NT2/D1 (cell line): Measurements from ENCODE around the gene TRABD2A.
"Not testable (repeated sequence)": the region's sequence is repeated elsewhere in the genome, so short reads cannot be mapped to it uniquely, and the experiment has no call there.

Experiments used
- DNase-seq: peaks from one replicate; pipeline ENCODE4 v3.0.0-alpha.2; 2011; ENCODE audit warnings: low read depth, low spot score
- H3K27me3 ChIP-seq: 2 replicates; pipeline ENCODE4 v1.6.0; 2011; ENCODE audit warnings: mild to moderate bottlenecking; ENCODE audit not compliant: insufficient read length, insufficient read depth
- H3K36me3 ChIP-seq: 2 replicates; pipeline ENCODE4 v1.6.1; 2011; ENCODE audit warnings: mild to moderate bottlenecking, low read length, mixed read lengths; ENCODE audit not compliant: insufficient read depth, insufficient read length
- H3K4me1 ChIP-seq: 2 replicates; pipeline ENCODE4 v1.5.1; 2011; ENCODE audit not compliant: insufficient read depth, insufficient read length
- H3K4me3 ChIP-seq: 2 replicates; pipeline ENCODE4 v1.5.1; 2011; ENCODE audit warnings: low read depth; ENCODE audit not compliant: insufficient read length
- H3K9ac ChIP-seq: 2 replicates; pipeline ENCODE4 v1.6.0; 2011; ENCODE audit warnings: low read depth; ENCODE audit not compliant: insufficient read length
- H3K9me3 ChIP-seq: 2 replicates; pipeline ENCODE4 v1.5.1; 2011; ENCODE audit warnings: mild to moderate bottlenecking, low read length; ENCODE audit not compliant: insufficient read depth
- SUZ12 ChIP-seq: IDR thresholded peaks from 2 replicates; pipeline ENCODE4 v1.6.1; 2011; ENCODE audit not compliant: insufficient read length, insufficient read depth; ENCODE audit errors: extremely low read depth
- YY1 ChIP-seq: IDR thresholded peaks from 2 replicates; pipeline ENCODE4 v1.6.1; 2011; ENCODE audit not compliant: insufficient read length, insufficient read depth
- ZNF274 ChIP-seq: IDR thresholded peaks from 2 replicates; pipeline ENCODE4 v1.6.1; 2011; ENCODE audit warnings: mild to moderate bottlenecking, low read depth, low read length

TRABD2A gene

DNA sequence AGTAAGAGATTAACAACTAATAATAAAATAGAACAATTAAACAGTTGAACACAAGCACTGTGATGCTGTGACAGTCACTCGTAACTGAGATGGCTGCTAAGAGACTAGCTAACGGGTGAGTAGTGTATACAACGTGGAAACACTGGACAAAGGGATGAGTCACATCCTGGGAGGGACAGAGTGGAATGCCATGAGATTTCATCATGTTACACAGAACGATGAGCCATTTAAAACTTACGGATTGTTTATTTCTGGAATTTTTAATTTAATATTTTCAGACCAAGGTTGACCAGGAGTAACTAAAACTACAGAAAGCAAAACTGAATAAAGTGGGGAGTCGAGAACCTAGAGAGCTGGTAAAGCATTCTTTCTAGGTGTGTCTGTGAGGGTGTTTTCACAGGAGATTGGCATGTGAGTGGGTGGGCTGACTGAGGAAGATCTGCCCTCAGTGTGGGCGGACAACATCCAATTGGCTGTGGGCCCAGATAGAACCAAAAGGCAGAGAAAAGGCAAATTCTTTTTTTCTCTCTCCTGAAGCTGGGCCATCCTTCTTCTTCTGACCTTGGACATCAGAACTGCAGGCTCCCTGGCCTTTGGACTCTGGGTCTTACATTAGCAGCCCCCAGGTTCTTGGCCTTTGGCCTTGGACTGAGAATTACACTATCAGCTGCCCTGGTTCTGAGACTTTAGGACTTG lies 39.1 kb upstream of the TRABD2A start:
- no peak overlapping the region for H3K9ac ChIP-seq
- no peaks in the 10 kb centered on the region for H3K36me3 ChIP-seq
- peaks cover 2% of the 10 kb centered on the region for H3K4me1 ChIP-seq
- no peak overlapping the region for H3K4me3 ChIP-seq
- H3K9me3 ChIP-seq = no peaks in the 10 kb centered on the region
- no peak for DNase-seq
- H3K27me3 ChIP-seq = no peaks in the 10 kb centered on the region
- TF ChIP-seq YY1 = no peak
- TF ChIP-seq ZNF274 = no peak
- TF ChIP-seq SUZ12 = no peak

DNA sequence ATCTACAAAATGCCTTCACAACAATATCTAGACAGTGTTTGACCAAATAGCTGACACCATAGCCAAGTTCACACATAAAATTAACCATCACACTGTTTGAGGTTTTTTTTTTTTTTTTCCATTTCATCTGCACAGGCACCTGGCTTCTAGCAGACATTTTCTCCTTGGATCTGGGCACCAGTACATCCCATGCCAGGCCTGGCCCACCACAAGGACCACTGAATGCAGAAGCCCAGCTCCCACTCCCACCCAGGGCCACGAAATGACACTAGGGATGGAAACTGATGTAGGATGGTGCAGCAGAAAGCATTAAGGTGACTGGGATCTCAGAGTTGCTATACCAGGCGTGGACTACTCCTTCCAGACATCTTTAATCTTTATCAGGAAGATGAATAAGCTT lies 37.5 kb upstream of the TRABD2A start:
- no peak for DNase-seq
- Histone ChIP-seq H3K4me3 (no peak overlapping the region), H3K4me1 (no peaks in the 10 kb centered on the region), H3K36me3 (no peaks in the 10 kb centered on the region), H3K27me3 (no peaks in the 10 kb centered on the region), H3K9me3 (no peaks in the 10 kb centered on the region), H3K9ac (no peak overlapping the region)
- no peak for TF ChIP-seq ZNF274
- TF ChIP-seq SUZ12 = no peak
- TF ChIP-seq YY1 = no peak

DNA sequence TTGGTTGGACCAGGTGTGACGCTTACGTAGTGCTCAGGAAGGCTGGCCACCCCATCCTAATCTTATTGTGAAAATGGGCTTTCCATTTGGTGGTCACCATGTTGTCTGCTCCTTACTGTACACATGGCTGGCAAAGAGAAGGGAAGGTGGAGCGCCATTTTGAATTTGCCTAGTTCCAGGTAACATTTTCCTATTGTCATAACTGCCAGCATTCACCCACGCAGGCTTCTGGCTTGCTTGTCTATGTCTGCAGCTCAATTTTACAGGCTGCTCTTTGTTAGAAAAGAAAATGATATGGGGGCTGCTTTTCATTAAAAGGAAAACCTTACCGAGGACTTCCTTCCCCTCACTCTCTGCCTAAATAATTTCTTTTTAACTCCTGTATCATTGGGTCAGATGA lies 36.9 kb upstream of the TRABD2A start:
- not testable (repeated sequence) for H3K9ac ChIP-seq, H3K9me3 ChIP-seq, H3K4me1 ChIP-seq, DNase-seq, H3K4me3 ChIP-seq, H3K27me3 ChIP-seq, H3K36me3 ChIP-seq

DNA sequence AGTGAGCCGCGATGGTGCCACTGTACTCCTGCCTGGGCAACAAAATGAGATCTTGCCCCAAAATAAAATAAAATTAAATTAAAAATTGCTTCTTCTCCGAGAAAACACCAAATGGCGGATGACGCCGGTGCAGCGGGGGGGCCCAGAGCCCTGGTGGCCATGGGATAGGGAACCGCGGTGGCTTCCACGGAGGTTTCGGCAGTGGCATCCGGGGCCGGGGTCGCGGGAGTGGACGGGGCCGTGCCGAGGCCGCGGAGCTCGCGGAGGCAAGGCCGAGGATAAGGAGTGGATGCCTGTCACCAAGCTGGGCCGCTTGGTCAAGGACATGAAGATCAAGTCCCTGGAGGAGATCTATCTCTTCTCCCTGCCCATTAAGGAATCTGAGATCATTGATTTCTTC lies 34.8 kb upstream of the TRABD2A start:
- DNase-seq, H3K9me3 ChIP-seq, H3K9ac ChIP-seq, H3K27me3 ChIP-seq, H3K4me1 ChIP-seq, H3K4me3 ChIP-seq, H3K36me3 ChIP-seq: not testable (repeated sequence)

DNA sequence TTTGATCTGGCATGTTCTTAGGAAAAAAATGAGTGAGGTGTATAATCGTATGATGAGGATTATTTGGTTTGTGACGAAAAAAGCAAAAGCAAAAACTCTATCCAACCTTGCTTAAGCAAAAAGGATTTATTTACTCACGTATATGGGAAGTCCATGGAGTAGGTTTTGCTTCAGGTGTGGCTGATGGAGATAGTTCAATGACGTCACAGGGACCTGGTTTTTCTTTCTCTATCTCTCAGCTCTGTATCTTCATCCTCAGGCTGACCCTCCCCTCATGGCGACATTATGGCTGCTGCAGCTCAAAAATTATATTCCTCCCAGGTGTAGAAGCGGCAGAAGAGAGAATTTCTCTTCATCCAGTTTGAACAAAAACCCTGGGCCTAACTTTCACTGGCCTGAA lies 33.5 kb upstream of the TRABD2A start:
- peaks cover 7% of the 10 kb centered on the region for H3K36me3 ChIP-seq
- no peak for DNase-seq
- TF ChIP-seq SUZ12 (no peak), ZNF274 (no peak), YY1 (no peak)
- H3K4me3 ChIP-seq = no peak overlapping the region
- H3K4me1 ChIP-seq = no peaks in the 10 kb centered on the region
- H3K9me3 ChIP-seq = no peaks in the 10 kb centered on the region
- no peaks in the 10 kb centered on the region for H3K27me3 ChIP-seq
- no peak overlapping the region for H3K9ac ChIP-seq

DNA sequence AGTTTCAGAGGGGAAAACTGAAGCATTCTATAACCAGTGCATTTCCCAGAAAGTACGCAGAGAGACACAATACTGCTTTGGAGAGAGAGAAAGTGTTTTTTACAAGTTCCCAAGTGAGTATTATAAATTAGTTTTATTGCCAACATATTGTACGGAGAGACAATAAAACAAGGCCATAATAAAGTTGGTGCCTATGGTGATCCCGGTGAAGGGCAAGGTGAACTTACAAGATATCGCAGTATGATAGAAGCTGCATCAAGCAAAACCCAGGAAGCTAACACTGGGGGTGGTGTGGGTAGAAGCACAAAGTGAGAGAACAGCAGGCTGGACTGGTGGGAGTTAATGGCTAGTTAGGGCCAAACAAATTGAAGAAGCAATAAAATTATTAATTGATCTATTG lies 32.1 kb upstream of the TRABD2A start:
- H3K27me3 ChIP-seq = no peaks in the 10 kb centered on the region
- peaks cover 11% of the 10 kb centered on the region for H3K36me3 ChIP-seq
- TF ChIP-seq ZNF274 = no peak
- no peak for TF ChIP-seq YY1
- no peak for TF ChIP-seq SUZ12
- no peak overlapping the region for H3K4me3 ChIP-seq
- no peaks in the 10 kb centered on the region for H3K4me1 ChIP-seq
- no peak overlapping the region for H3K9ac ChIP-seq
- no peak for DNase-seq
- no peaks in the 10 kb centered on the region for H3K9me3 ChIP-seq

DNA sequence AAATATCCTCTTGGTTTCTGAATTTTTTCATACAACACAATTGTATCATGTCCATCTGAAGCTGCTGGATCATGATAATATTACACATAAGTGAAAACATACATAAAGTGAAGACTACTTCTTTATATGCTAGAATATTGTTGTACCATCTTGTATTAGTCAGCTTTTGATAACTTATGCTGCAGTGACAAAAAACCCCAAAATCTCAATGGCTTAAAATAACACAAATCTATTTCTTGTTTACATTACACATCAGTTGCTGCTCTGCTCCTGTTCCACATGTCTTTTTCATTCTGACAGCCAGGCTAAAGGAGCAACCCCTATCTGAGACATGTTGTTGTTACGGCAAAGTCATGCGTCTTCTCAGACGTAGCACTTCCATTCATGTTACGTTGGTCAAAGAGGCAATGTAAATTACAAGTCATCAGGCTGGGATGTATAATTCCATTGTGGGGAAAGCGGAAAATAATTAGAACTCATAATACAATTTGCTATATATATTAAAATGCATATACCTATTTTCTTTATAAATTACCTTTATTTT lies 30.3 kb upstream of the TRABD2A start:
- no peak for DNase-seq
- Histone ChIP-seq H3K9ac (no peak overlapping the region), H3K9me3 (no peaks in the 10 kb centered on the region), H3K4me3 (no peak overlapping the region), H3K36me3 (peaks cover 19% of the 10 kb centered on the region), H3K4me1 (no peaks in the 10 kb centered on the region), H3K27me3 (no peaks in the 10 kb centered on the region)
- TF ChIP-seq SUZ12 = no peak

DNA sequence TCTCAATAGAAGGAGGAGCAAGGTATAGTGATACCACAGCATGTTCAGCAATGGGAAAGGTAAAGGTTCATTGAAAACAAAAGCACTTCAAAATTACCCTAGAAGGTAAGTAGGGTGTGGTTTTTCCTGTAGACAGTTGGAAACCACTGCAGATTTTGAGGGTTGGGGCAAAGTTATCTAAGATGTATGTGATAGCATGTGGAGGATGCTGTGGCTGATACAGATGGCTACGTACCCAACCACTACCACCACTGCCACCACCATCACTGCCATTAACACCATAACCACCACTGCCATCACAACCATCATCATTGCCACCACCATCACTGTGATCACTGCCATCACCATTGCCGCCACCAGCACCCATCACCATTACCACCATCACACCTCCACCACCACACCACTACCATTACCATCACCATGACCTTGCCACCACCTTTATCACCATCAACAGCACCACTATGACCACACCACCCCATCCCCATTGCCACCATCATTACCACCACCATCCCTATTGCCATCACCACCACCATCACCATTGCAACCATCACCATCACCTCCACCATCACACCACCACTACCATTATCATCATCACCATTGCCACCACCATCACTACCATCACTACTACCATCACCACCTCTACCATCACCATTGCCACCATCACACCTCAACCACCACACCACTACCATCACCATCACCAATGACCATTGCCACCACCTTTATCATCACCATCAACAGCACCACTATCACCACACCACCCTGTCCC lies 28.2 kb upstream of the TRABD2A start:
- H3K9ac ChIP-seq = no peak overlapping the region

More for the DNA sequence above, 28.2 kb upstream of the TRABD2A start:
- no peak overlapping the region for H3K4me3 ChIP-seq
- peaks cover 2% of the 10 kb centered on the region for H3K27me3 ChIP-seq
- no peaks in the 10 kb centered on the region for H3K9me3 ChIP-seq
- H3K36me3 ChIP-seq = peaks cover 25% of the 10 kb centered on the region
- H3K4me1 ChIP-seq = no peaks in the 10 kb centered on the region
- no peak for TF ChIP-seq ZNF274
- no peak for DNase-seq
